SK-N-SH treated with all-trans-retinoic acid at 6 μM for 48 hours (cell line): ENCODE data around the gene BCAR1.

Experiments
- ARNTL ChIP-seq: fragments of 450-650 bp; formaldehyde crosslinking; IDR thresholded peaks from 2 replicates; pipeline ENCODE4 v1.5.0; 2020; ENCODE audit warnings: low read depth, mild to moderate bottlenecking, moderate library complexity, borderline replicate concordance
- BACH2 ChIP-seq: fragments of 250-450 bp; sonication (Bioruptor Pico); IDR thresholded peaks from 2 replicates; pipeline ENCODE4 v1.9.0; 2021; ENCODE audit warnings: mild to moderate bottlenecking, borderline replicate concordance
- CREB5 ChIP-seq: fragments of 250-450 bp; sonication (Bioruptor Pico); IDR thresholded peaks from 2 replicates; pipeline ENCODE4 v1.5.1; 2020; ENCODE audit warnings: low read depth, mild to moderate bottlenecking, moderate library complexity
- ESRRG ChIP-seq: fragments of 250-450 bp; sonication (Bioruptor Pico); IDR thresholded peaks from 2 replicates; pipeline ENCODE4 v1.6.1; 2021; ENCODE audit warnings: mild to moderate bottlenecking
- RARB ChIP-seq: fragments of 250-450 bp; sonication (Bioruptor Pico); IDR thresholded peaks from 2 replicates; pipeline ENCODE4 v1.8.0; 2021; ENCODE audit warnings: mild to moderate bottlenecking, moderate library complexity
- ZC3H10 ChIP-seq: fragments of 250-450 bp; sonication (Bioruptor Pico); IDR thresholded peaks from 2 replicates; pipeline ENCODE4 v1.5.1; 2021; ENCODE audit warnings: mild to moderate bottlenecking, moderate library complexity
- ZFP3 ChIP-seq: fragments of 250-450 bp; sonication (Bioruptor Pico); IDR thresholded peaks from 2 replicates; pipeline ENCODE4 v1.5.0; 2020; ENCODE audit warnings: mild to moderate bottlenecking, moderate library complexity
- ZFP30 ChIP-seq: fragments of 450-650 bp; formaldehyde crosslinking; IDR thresholded peaks from 2 replicates; pipeline ENCODE4 v1.5.0; 2022; ENCODE audit warnings: mild to moderate bottlenecking, moderate library complexity
- ZNF565 ChIP-seq: fragments of 450-650 bp; formaldehyde crosslinking; conservative IDR thresholded peaks from 2 replicates; pipeline ENCODE4 v1.5.0; 2020; ENCODE audit warnings: low read depth, mild to moderate bottlenecking, moderate library complexity
- ZNF70 ChIP-seq: fragments of 450-650 bp; formaldehyde crosslinking; IDR thresholded peaks from 2 replicates; pipeline ENCODE4 v1.5.0; 2020; ENCODE audit warnings: mild to moderate bottlenecking, moderate library complexity
- ZNF8 ChIP-seq: fragments of 450-650 bp; formaldehyde crosslinking; IDR thresholded peaks from 2 replicates; pipeline ENCODE4 v1.5.0; 2020; ENCODE audit warnings: mild to moderate bottlenecking, moderate library complexity
- TF ChIP-seq, protein P1 (sequence below): fragments of 250-450 bp; sonication (Bioruptor Pico); IDR thresholded peaks from 2 replicates; pipeline ENCODE4 v1.8.0; 2020; ENCODE audit warnings: mild to moderate bottlenecking, moderate library complexity, borderline replicate concordance

- TF ChIP-seq ESRRG (CRISPR knock-in tag) = no peak
- TF ChIP-seq ZFP3 (CRISPR knock-in tag) = no peak
- no peak for TF ChIP-seq ZNF565 (CRISPR knock-in tag)
- no peak for TF ChIP-seq ARNTL (CRISPR knock-in tag)
- TF ChIP-seq CREB5 (CRISPR knock-in tag) = no peak
- TF ChIP-seq ZC3H10 (CRISPR knock-in tag) = no peak
- TF ChIP-seq, protein P1, sequence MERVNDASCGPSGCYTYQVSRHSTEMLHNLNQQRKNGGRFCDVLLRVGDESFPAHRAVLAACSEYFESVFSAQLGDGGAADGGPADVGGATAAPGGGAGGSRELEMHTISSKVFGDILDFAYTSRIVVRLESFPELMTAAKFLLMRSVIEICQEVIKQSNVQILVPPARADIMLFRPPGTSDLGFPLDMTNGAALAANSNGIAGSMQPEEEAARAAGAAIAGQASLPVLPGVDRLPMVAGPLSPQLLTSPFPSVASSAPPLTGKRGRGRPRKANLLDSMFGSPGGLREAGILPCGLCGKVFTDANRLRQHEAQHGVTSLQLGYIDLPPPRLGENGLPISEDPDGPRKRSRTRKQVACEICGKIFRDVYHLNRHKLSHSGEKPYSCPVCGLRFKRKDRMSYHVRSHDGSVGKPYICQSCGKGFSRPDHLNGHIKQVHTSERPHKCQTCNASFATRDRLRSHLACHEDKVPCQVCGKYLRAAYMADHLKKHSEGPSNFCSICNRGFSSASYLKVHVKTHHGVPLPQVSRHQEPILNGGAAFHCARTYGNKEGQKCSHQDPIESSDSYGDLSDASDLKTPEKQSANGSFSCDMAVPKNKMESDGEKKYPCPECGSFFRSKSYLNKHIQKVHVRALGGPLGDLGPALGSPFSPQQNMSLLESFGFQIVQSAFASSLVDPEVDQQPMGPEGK = no peak
- TF ChIP-seq BACH2 (CRISPR knock-in tag) = no peak
- no peak for TF ChIP-seq ZFP30 (CRISPR knock-in tag)
- TF ChIP-seq RARB (CRISPR knock-in tag) = no peak
- no peak for TF ChIP-seq ZNF70 (CRISPR knock-in tag)
- no peak for TF ChIP-seq ZNF8
Observed at GRCh38 chr16:75189638-75190245, 61.7 kb downstream of the BCAR1 start.
